ENCODE data around the gene ACOT4.
"Not testable (repeated sequence)": the region's sequence is repeated elsewhere in the genome, so short reads cannot be mapped to it uniquely, and the experiment has no call there.

ACOT4 gene

DNA sequence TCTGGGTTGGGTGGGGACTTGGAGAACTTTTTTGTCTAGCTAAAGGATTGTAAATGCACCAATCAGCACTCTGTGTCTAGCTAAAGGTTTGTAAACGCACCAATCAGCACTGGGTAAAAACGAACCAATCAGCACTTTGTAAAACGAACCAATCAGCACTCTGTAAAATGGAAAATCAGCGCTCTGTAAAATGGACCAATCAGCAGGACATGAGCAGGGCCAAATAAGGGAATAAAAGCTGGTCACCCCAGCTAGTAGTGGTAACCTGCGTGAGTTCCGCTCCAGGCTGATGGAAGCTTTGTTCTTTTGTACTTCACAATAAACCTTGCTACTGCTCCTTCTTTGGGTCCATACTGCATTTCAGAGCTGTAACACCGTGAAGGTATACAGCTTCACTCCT, 24.3 kb upstream of the ACOT4 start:
- DNase-seq (ENCODE audit: low spot score in 2 of 2), result no peak

DNA sequence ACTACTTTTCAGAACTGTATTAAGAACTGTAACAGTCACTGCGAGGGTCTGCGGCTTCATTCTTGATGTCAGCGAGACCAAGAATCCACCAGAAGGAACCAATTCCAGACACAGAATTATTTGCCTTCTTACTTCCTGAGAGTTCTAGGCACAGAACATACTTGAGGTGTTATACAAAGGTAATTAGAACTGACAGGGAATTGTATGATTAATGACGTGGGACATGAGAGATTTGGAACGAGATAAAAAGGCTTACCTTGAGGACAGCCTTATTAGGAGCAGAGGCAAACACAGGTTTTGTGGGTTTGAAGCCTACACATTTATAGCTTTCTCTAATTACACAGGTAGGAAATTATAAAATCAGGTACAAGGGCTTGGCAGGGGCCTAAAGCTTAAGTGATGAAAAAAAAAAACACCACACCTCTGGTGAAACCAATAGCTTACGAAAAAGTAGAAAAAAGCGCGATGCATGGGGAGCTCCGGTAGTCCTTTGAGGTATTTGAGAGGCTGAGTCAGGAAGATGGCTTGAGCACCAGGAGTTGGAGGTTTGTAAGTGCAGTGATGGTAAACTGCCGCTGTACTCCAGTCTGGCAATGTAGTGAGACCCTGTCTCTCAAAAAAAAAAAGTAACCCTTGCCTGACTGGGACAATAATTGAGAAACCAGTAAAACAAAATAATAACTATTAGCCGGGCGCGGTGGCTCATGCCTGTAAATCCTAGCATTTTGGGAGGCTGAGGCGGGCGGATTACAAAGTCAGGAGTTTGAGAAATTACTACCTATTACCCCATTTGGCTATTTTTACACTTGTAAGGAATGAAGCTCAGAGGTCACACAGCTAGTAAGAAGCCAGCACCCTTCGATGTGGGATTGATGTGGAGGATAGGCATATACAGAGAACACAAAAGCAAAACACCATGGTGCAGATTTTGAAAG, 23.5 kb upstream of the ACOT4 start:
- ATAC-seq (replicated peaks; ENCODE audit: extremely low read depth, poor library complexity, severe bottlenecking) (no peak), DNase-seq (ENCODE audit: low spot score in 2 of 2) (no peak)
- H3K36me3 Mint-ChIP-seq (ENCODE audit: insufficient read depth), result peaks cover 20% of the 10 kb centered on the region
- H3K4me3 Mint-ChIP-seq, result peak overlapping the region; percentile 93
- peak overlapping the region; percentile 90 for H3K27ac Mint-ChIP-seq (ENCODE audit: low read depth)
- H3K4me1 Mint-ChIP-seq, result peaks cover 38% of the 10 kb centered on the region
- no peaks in the 10 kb centered on the region for H3K27me3 Mint-ChIP-seq
- no peaks in the 10 kb centered on the region for H3K9me3 Mint-ChIP-seq

More for the DNA sequence above, 24.3 kb upstream of the ACOT4 start:
- Mint-ChIP-seq H3K9me3 (no peaks in the 10 kb centered on the region), H3K27me3 (no peaks in the 10 kb centered on the region), H3K27ac (ENCODE audit: low read depth) (peak overlapping the region; percentile 90), H3K4me1 (peaks cover 38% of the 10 kb centered on the region), H3K36me3 (ENCODE audit: insufficient read depth) (peaks cover 20% of the 10 kb centered on the region), H3K4me3 (peak overlapping the region; percentile 93)
- no peak for ATAC-seq (replicated peaks; ENCODE audit: extremely low read depth, poor library complexity, severe bottlenecking)

DNA sequence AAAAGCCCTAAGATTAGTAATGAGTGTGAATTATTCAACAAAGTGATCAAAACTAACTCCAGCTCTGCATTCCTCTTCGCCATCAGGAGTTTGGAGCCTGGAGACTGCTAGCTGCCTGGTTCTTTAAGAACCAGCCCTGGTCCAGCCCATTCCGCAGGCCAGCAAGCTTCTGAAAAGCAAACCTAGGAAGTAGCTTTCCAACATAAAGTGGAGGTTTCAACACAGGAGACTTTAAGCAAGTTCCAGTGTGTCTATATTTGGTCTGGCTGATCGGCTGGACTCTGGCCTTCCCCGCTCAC, 22.8 kb upstream of the ACOT4 start:
- H3K36me3 Mint-ChIP-seq (ENCODE audit: insufficient read depth), result peaks cover 24% of the 10 kb centered on the region
- not testable (repeated sequence) for H3K27me3 Mint-ChIP-seq; H3K9me3 Mint-ChIP-seq; ATAC-seq (replicated peaks; ENCODE audit: extremely low read depth, poor library complexity, severe bottlenecking); DNase-seq (ENCODE audit: low spot score in 2 of 2)
- peak overlapping the region; percentile 90 for H3K27ac Mint-ChIP-seq (ENCODE audit: low read depth)
- H3K4me3 Mint-ChIP-seq, result peak overlapping the region; percentile 93
- peaks cover 38% of the 10 kb centered on the region for H3K4me1 Mint-ChIP-seq

DNA sequence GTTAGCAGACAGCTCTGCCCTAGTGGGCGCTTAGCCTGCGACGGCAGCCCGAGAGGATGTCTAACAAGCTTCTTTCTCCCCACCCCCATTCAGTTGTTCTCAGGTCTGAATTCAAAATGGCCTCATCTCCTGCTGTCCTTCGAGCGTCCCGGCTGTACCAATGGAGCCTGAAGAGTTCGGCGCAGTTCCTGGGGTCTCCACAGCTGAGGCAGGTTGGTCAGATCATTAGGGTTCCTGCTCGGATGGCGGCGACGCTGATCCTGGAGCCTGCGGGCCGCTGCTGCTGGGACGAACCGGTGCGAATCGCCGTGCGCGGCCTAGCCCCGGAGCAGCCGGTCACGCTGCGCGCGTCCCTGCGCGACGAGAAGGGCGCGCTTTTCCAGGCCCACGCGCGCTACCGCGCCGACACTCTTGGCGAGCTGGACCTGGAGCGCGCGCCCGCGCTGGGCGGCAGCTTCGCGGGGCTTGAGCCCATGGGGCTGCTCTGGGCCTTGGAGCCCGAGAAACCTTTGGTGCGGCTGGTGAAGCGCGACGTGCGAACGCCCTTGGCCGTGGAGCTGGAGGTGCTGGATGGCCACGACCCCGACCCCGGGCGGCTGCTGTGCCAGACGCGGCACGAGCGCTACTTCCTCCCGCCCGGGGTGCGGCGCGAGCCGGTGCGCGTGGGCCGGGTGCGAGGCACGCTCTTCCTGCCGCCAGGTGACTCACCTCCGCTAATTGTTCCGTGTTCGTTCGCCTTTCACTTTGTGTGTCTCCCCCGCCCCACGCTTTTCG, 22.3 kb upstream of the ACOT4 start, which contains the start of gene ACOT2:
ACOT2 (plus strand) TSS at position 29 of the 774 bp plus-strand sequence; CDS start at position 57, 28 bp downstream.
- H3K27me3 Mint-ChIP-seq, result not testable (repeated sequence)
- peaks cover 30% of the 10 kb centered on the region for H3K36me3 Mint-ChIP-seq (ENCODE audit: insufficient read depth)

DNA sequence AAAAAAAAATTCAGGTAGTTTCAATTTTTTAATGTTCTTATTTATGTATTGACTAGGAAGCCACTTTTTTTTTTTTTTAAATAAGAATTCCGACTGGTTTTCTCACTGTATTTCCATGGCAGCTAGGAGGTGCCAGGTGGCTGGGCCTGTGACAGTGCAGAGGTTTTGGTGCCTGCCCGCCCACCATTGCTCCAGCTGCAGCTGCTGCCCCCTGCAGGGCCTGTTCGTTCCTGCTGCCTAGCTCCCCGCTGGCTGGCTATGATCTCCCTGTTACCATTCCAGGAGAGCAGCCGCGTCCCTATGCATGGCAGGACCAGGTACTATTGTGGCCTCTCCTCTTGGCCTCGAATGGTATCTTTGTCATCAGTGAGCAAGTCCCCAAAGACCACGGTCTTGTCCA, 20.8 kb upstream of the ACOT4 start:
- Mint-ChIP-seq H3K27ac (ENCODE audit: low read depth) (peak overlapping the region; percentile 90), H3K4me3 (peak overlapping the region; percentile 93), H3K4me1 (peaks cover 28% of the 10 kb centered on the region), H3K36me3 (ENCODE audit: insufficient read depth) (peaks cover 31% of the 10 kb centered on the region)
- peak; percentile 68 for ATAC-seq (replicated peaks; ENCODE audit: extremely low read depth, poor library complexity, severe bottlenecking)
- H3K9me3 Mint-ChIP-seq, H3K27me3 Mint-ChIP-seq: not testable (repeated sequence)
- DNase-seq (ENCODE audit: low spot score in 2 of 2), result peak; percentile 58 to 60

More for the DNA sequence above, 22.3 kb upstream of the ACOT4 start, which contains the start of gene ACOT2:
- peak within 1 kb of the TSS; percentile 93 for H3K4me3 Mint-ChIP-seq
- not testable (repeated sequence) for H3K9me3 Mint-ChIP-seq
- peaks cover 38% of the 10 kb centered on the region for H3K4me1 Mint-ChIP-seq
- ATAC-seq (replicated peaks; ENCODE audit: extremely low read depth, poor library complexity, severe bottlenecking), result peak; percentile 76
- H3K27ac Mint-ChIP-seq (ENCODE audit: low read depth), result peak within 1 kb of the TSS; percentile 90
- DNase-seq (ENCODE audit: low spot score in 2 of 2), result peak; percentile 51 to 64

DNA sequence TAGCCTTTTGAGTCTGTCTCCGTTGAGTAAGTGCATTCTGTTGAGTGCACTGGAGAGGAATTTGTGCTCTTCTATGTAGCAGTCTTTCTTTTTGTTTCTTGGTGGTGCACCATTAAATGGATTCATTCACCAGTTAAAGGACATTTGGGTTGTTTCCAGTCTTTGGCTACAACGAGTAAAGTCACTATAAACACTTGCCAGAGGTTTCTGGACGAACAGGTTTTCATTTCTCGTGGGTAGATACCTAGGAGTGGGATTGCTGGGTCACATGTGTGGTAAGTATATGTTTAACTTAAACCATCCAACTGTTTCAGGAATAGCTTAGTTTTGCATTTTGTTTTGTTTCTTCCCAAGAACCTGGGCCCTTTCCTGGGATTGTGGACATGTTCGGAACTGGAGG, 18.6 kb upstream of the ACOT4 start:
- H3K4me1 Mint-ChIP-seq, result peaks cover 16% of the 10 kb centered on the region
- peaks cover 35% of the 10 kb centered on the region for H3K36me3 Mint-ChIP-seq (ENCODE audit: insufficient read depth)
- H3K27ac Mint-ChIP-seq (ENCODE audit: low read depth); H3K9me3 Mint-ChIP-seq; H3K4me3 Mint-ChIP-seq; DNase-seq (ENCODE audit: low spot score in 2 of 2); H3K27me3 Mint-ChIP-seq; ATAC-seq (replicated peaks; ENCODE audit: extremely low read depth, poor library complexity, severe bottlenecking): not testable (repeated sequence)

DNA sequence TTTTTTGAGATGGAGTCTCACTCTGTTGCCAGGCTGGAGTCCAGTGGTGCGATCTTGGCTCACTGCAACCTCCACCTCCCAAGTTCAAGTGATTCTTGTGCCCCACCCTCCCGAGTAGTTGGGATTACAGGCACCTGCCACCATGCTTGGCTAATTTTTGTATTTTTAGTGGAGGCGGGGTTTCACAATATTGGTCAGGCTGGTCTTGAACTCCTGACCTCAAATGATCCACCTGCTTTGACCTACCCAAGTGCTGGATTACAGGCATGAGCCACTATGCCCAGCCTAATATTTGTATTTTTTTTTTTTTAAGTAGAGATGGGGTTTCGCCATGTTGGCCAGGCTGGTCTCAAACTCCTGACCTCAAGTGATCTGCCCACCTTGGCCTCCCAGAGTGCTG, 17.9 kb upstream of the ACOT4 start:
- H3K9me3 Mint-ChIP-seq; H3K27ac Mint-ChIP-seq (ENCODE audit: low read depth); H3K4me1 Mint-ChIP-seq; H3K4me3 Mint-ChIP-seq; H3K27me3 Mint-ChIP-seq; DNase-seq (ENCODE audit: low spot score in 2 of 2); ATAC-seq (replicated peaks; ENCODE audit: extremely low read depth, poor library complexity, severe bottlenecking): not testable (repeated sequence)
- H3K36me3 Mint-ChIP-seq (ENCODE audit: insufficient read depth), result peaks cover 40% of the 10 kb centered on the region

DNA sequence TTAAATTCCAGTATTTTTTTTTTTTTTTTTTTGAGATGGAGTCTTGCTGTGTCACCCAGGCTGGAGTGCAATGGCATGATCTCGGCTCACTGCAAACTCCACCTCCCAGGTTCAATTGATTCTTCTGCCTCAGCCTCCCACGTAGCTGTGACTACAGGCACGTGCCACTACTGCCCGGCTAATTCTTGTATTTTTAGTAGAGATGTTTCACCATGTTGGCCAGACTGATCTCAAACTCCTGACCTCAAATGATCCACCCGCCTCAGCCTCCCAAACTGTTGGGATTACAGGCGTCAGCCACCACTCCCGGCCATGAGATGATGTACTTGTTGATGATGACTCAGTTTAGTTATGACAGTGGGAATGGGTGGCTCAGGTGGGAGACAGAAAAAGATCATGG, 17.4 kb upstream of the ACOT4 start:
- ATAC-seq (replicated peaks; ENCODE audit: extremely low read depth, poor library complexity, severe bottlenecking); H3K27ac Mint-ChIP-seq (ENCODE audit: low read depth); H3K4me1 Mint-ChIP-seq; H3K27me3 Mint-ChIP-seq; DNase-seq (ENCODE audit: low spot score in 2 of 2); H3K9me3 Mint-ChIP-seq; H3K4me3 Mint-ChIP-seq: not testable (repeated sequence)
- peaks cover 39% of the 10 kb centered on the region for H3K36me3 Mint-ChIP-seq (ENCODE audit: insufficient read depth)

DNA sequence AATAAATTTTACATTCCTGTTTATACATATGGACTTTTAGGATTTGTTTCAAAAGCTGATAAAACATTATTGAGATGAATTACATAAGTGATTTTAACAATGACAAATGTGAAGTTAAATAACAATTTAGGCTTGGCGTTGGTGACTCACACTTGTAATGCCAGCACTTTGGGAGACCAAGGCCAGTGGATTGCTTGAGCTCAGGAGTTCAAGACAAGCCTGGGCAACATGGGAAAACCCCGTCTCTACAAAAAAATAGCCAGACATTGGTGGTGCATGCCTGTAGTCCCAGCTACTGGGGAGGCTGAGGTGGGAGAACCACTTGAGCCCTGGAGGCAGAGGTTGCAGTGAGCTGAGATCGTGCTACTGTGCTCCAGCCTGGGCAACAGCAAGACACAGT, 15.3 kb upstream of the ACOT4 start:
- no peak for DNase-seq (ENCODE audit: low spot score in 2 of 2)
- ATAC-seq (replicated peaks; ENCODE audit: extremely low read depth, poor library complexity, severe bottlenecking), result no peak
- Mint-ChIP-seq H3K4me1 (no peaks in the 10 kb centered on the region), H3K4me3 (no peak overlapping the region), H3K36me3 (ENCODE audit: insufficient read depth) (peaks cover 27% of the 10 kb centered on the region), H3K27me3 (no peaks in the 10 kb centered on the region), H3K9me3 (no peaks in the 10 kb centered on the region), H3K27ac (ENCODE audit: low read depth) (no peak overlapping the region)

DNA sequence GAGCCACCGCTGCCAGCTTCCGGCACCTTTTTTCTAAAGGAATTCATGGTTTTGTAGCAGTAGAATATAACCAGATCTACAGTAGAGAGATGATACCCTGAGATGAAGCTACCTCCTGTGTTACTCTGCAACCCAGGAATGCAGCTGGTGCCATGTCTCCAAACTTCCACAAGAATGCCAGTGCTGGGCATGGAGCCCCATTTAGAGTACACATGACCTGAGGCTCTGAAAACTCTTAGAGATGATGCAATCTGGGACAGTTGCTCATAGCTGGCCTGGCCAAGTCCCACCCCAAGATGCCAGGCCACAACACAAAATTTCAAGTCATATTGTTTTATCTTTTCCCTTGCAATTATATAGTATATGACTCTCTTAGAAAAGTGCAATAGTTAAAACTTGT, 14.5 kb upstream of the ACOT4 start:
- not testable (repeated sequence) for H3K4me3 Mint-ChIP-seq; DNase-seq (ENCODE audit: low spot score in 2 of 2); H3K4me1 Mint-ChIP-seq; H3K9me3 Mint-ChIP-seq; H3K27ac Mint-ChIP-seq (ENCODE audit: low read depth); H3K27me3 Mint-ChIP-seq; ATAC-seq (replicated peaks; ENCODE audit: extremely low read depth, poor library complexity, severe bottlenecking)
- H3K36me3 Mint-ChIP-seq (ENCODE audit: insufficient read depth), result peaks cover 27% of the 10 kb centered on the region

DNA sequence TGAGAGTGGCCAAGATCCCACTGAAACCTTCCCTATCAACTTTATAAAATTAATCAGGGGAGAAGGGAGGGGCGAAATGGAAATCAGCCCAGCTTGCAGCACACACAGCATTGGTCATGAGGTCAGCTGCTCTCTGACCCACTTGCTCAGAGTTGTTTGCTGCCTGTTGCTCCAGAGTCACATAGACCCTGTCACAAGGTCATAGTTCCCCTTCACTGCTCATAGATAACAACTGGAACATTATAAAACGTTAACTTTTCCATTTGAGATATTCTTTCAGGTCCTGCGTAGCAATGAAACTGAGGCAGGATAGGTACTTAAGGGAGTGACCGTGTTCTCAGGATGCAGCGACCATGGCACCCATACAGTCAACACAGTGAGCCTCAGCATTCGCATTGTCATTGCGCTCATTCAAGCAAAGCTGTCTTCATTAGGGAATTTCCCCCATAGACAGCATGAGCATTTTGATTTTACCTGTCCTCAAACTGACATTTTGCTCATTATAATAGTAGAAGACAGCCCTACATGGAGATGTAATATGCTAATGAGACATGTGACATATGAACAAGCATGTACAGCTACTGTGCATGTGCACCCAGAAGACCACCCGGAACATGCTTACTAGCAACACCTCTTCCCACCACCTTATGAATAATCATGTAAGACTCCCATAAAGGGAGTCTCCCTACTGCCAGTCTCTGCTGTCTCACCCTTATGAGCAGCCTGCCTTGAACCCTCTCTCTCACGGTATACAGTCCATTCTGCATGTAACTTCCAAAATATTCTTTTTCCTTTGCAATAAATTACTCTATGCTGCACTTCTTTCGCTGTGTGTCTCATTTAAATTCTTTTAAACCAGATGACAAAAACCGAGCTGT, 9.3 kb upstream of the ACOT4 start:
- H3K27ac Mint-ChIP-seq (ENCODE audit: low read depth); ATAC-seq (replicated peaks; ENCODE audit: extremely low read depth, poor library complexity, severe bottlenecking); H3K4me1 Mint-ChIP-seq; H3K4me3 Mint-ChIP-seq; H3K27me3 Mint-ChIP-seq; DNase-seq (ENCODE audit: low spot score in 2 of 2); H3K9me3 Mint-ChIP-seq: not testable (repeated sequence)
- peaks cover 11% of the 10 kb centered on the region for H3K36me3 Mint-ChIP-seq (ENCODE audit: insufficient read depth)

DNA sequence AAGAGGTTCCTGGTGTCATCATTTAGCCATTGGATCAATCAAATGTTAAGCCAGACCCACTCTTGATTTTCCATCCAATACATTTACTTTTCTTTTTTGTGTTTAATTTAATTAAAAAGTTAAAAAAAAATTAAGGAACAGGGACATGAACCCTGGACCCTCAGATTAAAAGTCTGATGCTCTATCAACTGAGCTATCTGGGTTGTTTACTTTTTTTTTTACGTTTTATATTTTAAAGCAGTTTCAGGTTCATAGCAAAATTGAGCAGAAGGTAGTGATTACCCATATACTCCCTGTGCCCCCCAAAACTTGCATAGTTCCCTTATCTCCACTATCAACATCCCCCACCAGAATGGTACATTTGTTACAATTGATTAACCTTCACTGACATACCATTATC, 3.0 kb upstream of the ACOT4 start:
- Mint-ChIP-seq H3K4me1 (peaks cover 2% of the 10 kb centered on the region), H3K4me3 (no peak overlapping the region), H3K36me3 (ENCODE audit: insufficient read depth) (no peaks in the 10 kb centered on the region), H3K27ac (ENCODE audit: low read depth) (no peak overlapping the region), H3K27me3 (no peaks in the 10 kb centered on the region), H3K9me3 (no peaks in the 10 kb centered on the region)
- DNase-seq (ENCODE audit: low spot score in 2 of 2) (no peak), ATAC-seq (replicated peaks; ENCODE audit: extremely low read depth, poor library complexity, severe bottlenecking) (no peak)
